SU-DHL-6 (cell line): ENCODE measurements around the gene LCP2.

ENCODE experiments used
- EZH2phosphoT487 ChIP-seq: fragments of 200-600 bp; sonication (generic), shearing (Covaris generic); conservative IDR thresholded peaks from 2 replicates; pipeline ENCODE4 v1.6.1; 2018; ENCODE audit warnings: mild to moderate bottlenecking, antibody characterized with exemption, low read length, moderate library complexity, mixed read lengths
- TF ChIP-seq, protein P1 (sequence below): fragments of 200-600 bp; sonication (generic); IDR thresholded peaks from one replicate; pipeline ENCODE4 v1.5.1; 2017; ENCODE audit warnings: antibody characterized with exemption, mild to moderate bottlenecking, low read length, moderate library complexity; ENCODE audit not compliant: insufficient read depth, poor library complexity, severe bottlenecking

DNA sequence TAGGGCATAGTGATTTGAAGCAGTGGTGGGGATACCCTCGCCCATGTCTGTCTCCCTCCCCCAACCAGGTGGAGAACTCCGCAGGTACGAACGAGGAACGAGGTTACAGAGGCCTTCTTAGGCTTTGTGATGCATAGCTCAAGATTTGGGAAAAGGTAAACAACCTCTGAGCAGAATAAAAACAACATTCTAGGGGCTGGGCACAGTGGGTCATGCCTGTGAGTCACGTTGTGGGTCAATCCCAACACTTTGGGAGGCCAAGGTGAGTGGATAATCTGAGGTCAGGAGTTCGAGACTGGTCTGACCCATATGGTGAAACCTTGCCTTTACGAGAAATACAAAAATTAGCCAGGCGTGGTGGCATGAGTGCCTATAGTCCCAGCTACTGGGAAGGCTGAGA, 3.6 kb upstream of the LCP2 start:
- TF ChIP-seq EZH2phosphoT487 = no peak
- TF ChIP-seq, protein P1, sequence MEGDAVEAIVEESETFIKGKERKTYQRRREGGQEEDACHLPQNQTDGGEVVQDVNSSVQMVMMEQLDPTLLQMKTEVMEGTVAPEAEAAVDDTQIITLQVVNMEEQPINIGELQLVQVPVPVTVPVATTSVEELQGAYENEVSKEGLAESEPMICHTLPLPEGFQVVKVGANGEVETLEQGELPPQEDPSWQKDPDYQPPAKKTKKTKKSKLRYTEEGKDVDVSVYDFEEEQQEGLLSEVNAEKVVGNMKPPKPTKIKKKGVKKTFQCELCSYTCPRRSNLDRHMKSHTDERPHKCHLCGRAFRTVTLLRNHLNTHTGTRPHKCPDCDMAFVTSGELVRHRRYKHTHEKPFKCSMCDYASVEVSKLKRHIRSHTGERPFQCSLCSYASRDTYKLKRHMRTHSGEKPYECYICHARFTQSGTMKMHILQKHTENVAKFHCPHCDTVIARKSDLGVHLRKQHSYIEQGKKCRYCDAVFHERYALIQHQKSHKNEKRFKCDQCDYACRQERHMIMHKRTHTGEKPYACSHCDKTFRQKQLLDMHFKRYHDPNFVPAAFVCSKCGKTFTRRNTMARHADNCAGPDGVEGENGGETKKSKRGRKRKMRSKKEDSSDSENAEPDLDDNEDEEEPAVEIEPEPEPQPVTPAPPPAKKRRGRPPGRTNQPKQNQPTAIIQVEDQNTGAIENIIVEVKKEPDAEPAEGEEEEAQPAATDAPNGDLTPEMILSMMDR = no peak
